Stomach (tissue), 9 donors: ENCODE measurements around the gene RNF213. TPM values are rescaled to one million over a fixed set of nuclear protein-coding genes. Genes with fewer than 3 reads are reported as not detected.

Experiments
- DNase-seq, 2 donors: peaks; one replicate each; pipeline versions ENCODE4 v3.0.0 to v3.0.0-alpha.2; 2013 to 2019
- H3K27ac ChIP-seq, 5 donors: fragments of 200-600 bp in 4 of 5; sonication (generic) in 4 of 5; one replicate each; pipeline ENCODE4 v1.5.1; 2013 to 2019; ENCODE audit warnings: mild to moderate bottlenecking in 1 of 5, moderate library complexity in 1 of 5
- H3K27me3 ChIP-seq, 3 donors: fragments of 200-600 bp; sonication (generic); one replicate each; pipeline ENCODE4 v1.5.1; 2017 to 2019; ENCODE audit warnings: mixed run types in 1 of 3
- H3K36me3 ChIP-seq, 4 donors: fragments of 200-600 bp; sonication (generic); 1 replicate in 3 of 4; 2 replicates in 1 of 4; pipeline ENCODE4 v1.5.1; 2016 to 2019
- H3K4me1 ChIP-seq, 4 donors: fragments of 200-600 bp; sonication (generic); one replicate each; pipeline ENCODE4 v1.5.1; 2016 to 2019
- H3K4me3 ChIP-seq, 4 donors: fragments of 200-600 bp; sonication (generic) in 3 of 4; one replicate each; pipeline ENCODE4 v1.5.1; 2016 to 2019; ENCODE audit warnings: mild to moderate bottlenecking in 1 of 4
- H3K9me3 ChIP-seq, 4 donors: fragments of 200-600 bp; sonication (generic); one replicate each; pipeline ENCODE4 v1.5.1; 2016 to 2019
- EP300 ChIP-seq: sonication (generic); formaldehyde crosslinking; IDR thresholded peaks from one replicate; pipeline ENCODE4 v1.6.1; 2017; ENCODE audit warnings: antibody characterized with exemption
- POLR2A ChIP-seq, 4 donors: fragments of 450-650 bp; IDR thresholded peaks; one replicate each; pipeline ENCODE4 v1.6.1; 2016; ENCODE audit warnings: antibody characterized with exemption in 4 of 4, control low read depth in 2 of 4, mild to moderate bottlenecking in 1 of 4, moderate library complexity in 1 of 4
- POLR2AphosphoS5 ChIP-seq, 3 donors: sonication (generic); formaldehyde crosslinking; IDR thresholded peaks; one replicate each; pipeline ENCODE4 v1.6.1; 2016; ENCODE audit warnings: antibody characterized with exemption in 3 of 3
- WGBS, 5 donors: extraction: QIAGEN DNeasy Blood & Tissue Kit in 3 of 5; methylation state at CpG; one replicate each; pipeline versions ENCODE4 v1.1.5 to v1.1.7; 2013 to 2018; 5-methylcytosine and 5-hydroxymethylcytosine counted together
- intact Hi-C: fragments of 100-400 bp; cut with DNase I; formaldehyde crosslinking; loops from one replicate; pipeline ENCODE4 v1.15.1; 2023; ENCODE audit warnings: low total_unique reads
- polyA plus RNA-seq, 3 donors: library from polyadenylated mRNA; stranded (reverse); fragments of 200-250 nt; gene quantifications; one replicate each; pipeline ENCODE4 v1.2.3, GENCODE V29; 2013
- total RNA-seq, 5 donors: library from RNA; depleted of rRNA; stranded (reverse); fragments of >200 nt; gene quantifications; one replicate each; pipeline versions ENCODE4 v1.1.0 to v1.2.3, GENCODE V29; 2014 to 2016
- TF ChIP-seq, protein P1 (sequence below), 7 experiments: fragments of 450-650 bp in 4 of 7; fragments of 200-600 bp in 3 of 7; sonication (generic) in 3 of 7; IDR thresholded peaks; one replicate each; pipeline ENCODE4 v1.5.1; 2016 to 2019; ENCODE audit warnings: antibody characterized with exemption in 7 of 7, control low read depth in 2 of 7, mild to moderate bottlenecking in 1 of 7
- donor health status: healthy with polysubstance abuse.
- donor health status: Bipolar disorder and iron deficiency.
- donor health status: healthy.

The RNF213 gene
- total and polyA plus RNA-seq, 8 donors: 12.3 to 358 (median 138) TPM

DNA sequence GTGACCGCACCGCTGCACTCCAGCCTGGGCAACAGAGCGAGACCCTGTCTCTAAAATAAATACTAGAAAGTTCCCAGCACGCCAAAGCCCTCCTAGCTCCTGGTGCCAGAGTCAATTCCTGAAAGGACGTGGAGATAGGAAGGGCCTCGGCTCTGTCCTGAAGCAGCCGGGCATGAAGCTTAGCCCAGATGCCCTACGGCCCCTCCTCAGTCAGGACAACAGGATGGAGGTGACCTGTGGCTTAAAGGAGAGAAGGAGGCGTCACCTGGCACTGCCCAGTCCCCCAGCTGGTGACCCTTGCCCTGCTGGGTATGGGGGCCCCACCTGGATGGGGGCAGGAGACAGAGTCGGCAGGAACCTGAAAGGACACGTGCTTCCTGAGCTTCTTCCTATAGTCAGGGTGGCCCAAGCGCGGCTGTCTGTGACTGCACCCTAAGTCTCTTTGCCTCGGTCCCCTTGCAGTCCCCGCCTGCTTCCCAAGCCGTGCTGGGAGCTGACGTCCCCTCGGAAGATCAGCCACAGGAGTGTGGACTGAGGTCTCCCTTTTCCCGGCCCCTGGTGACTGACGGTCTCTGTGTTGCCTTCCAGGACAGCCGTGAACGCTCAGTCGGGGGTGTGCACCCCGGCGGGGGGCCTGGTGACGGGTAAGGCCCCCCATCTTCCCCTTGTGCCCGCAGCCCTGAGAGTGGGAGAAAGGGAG, 14.9 kb upstream of the RNF213 start:
- Histone ChIP-seq H3K27me3 (no peaks in the 10 kb centered on the region), H3K36me3 (peaks cover 39 to 93% (median 84%) of the 10 kb centered on the region in 4 donors), H3K4me3 (no peak overlapping the region), H3K9me3 (no peaks in the 10 kb centered on the region), H3K27ac (no peak overlapping the region), H3K4me1 (no peaks in the 10 kb centered on the region)
- intact Hi-C loops: no loop called here
- no peak for DNase-seq
- TF ChIP-seq POLR2A (IDR thresholded peaks at IDR 0.05) (no peak), POLR2AphosphoS5 (IDR thresholded peaks at IDR 0.05) (no peak), EP300 (no peak)
- TF ChIP-seq, protein P1, sequence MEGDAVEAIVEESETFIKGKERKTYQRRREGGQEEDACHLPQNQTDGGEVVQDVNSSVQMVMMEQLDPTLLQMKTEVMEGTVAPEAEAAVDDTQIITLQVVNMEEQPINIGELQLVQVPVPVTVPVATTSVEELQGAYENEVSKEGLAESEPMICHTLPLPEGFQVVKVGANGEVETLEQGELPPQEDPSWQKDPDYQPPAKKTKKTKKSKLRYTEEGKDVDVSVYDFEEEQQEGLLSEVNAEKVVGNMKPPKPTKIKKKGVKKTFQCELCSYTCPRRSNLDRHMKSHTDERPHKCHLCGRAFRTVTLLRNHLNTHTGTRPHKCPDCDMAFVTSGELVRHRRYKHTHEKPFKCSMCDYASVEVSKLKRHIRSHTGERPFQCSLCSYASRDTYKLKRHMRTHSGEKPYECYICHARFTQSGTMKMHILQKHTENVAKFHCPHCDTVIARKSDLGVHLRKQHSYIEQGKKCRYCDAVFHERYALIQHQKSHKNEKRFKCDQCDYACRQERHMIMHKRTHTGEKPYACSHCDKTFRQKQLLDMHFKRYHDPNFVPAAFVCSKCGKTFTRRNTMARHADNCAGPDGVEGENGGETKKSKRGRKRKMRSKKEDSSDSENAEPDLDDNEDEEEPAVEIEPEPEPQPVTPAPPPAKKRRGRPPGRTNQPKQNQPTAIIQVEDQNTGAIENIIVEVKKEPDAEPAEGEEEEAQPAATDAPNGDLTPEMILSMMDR (IDR thresholded peaks at IDR 0.05): no peak
- WGBS, 5 donors: 91 to 94% (median 93%) methylated on average over 17 to 27 of the region's 27 CpGs

DNA sequence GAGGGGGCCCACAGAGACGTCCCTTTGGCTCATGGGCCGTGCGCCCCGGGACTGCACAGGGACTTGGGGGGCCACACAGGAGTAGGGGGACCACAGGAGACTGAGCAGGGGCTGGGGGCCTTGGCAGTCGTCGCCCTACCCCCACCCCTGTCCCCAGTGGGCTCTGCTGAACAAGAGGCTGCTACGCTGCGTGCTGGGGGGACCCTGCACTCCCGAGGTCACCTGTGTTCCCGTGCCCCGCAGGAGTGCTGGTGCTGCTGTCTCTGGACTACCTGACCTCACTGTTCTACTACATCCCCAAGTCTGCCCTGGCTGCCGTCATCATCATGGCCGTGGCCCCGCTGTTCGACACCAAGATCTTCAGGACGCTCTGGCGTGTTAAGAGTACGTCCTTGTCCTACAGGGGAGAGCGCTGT, 14.4 kb upstream of the RNF213 start:
- 87 to 97% (median 96%) methylated on average over 17 to 19 of the region's 19 CpGs for WGBS, 5 donors
- H3K27me3 ChIP-seq: no peaks in the 10 kb centered on the region
- H3K27ac ChIP-seq: no peak overlapping the region
- intact Hi-C loops: no loop called here
- DNase-seq: no peak
- H3K4me3 ChIP-seq: no peak overlapping the region
- TF ChIP-seq, protein P1 (IDR thresholded peaks at IDR 0.05): no peak
- TF ChIP-seq POLR2AphosphoS5 (IDR thresholded peaks at IDR 0.05): no peak
- no peak for TF ChIP-seq POLR2A (IDR thresholded peaks at IDR 0.05)
- no peak for TF ChIP-seq EP300
- peaks cover 37 to 93% (median 83%) of the 10 kb centered on the region in 4 donors for H3K36me3 ChIP-seq
- H3K9me3 ChIP-seq: no peaks in the 10 kb centered on the region
- H3K4me1 ChIP-seq: no peaks in the 10 kb centered on the region

DNA sequence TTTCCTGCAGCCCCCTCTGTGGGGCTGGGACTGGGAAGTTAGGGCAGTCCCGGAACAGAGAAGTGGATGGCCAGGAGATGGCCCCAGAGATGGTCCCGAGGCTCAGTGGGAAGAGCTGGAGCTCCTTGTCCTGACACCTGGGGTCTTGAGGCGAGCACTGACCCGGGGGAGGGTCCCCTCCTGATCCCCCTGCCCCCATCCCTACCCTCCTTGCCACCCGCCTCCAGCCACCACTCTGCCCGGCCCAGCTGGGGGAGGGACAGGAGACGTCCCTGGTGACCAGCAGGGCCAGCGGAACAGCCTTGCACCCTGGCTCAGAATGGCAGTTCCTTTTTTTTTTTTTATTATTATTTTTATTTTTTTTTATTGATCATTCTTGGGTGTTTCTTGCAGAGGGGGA, 13.9 kb upstream of the RNF213 start:
- Histone ChIP-seq H3K27me3 (no peaks in the 10 kb centered on the region), H3K27ac (no peak overlapping the region), H3K4me3 (no peak overlapping the region), H3K4me1 (no peaks in the 10 kb centered on the region), H3K9me3 (no peaks in the 10 kb centered on the region), H3K36me3 (peaks cover 32 to 93% (median 81%) of the 10 kb centered on the region in 4 donors)
- WGBS, 5 donors: 90 to 93% (median 92%) methylated on average over 6 to 8 of the region's 8 CpGs
- intact Hi-C loops: no loop called here
- DNase-seq: no peak
- no peak for TF ChIP-seq POLR2A (IDR thresholded peaks at IDR 0.05)
- no peak for TF ChIP-seq EP300
- TF ChIP-seq, protein P1 (IDR thresholded peaks at IDR 0.05): no peak
- TF ChIP-seq POLR2AphosphoS5 (IDR thresholded peaks at IDR 0.05): no peak

DNA sequence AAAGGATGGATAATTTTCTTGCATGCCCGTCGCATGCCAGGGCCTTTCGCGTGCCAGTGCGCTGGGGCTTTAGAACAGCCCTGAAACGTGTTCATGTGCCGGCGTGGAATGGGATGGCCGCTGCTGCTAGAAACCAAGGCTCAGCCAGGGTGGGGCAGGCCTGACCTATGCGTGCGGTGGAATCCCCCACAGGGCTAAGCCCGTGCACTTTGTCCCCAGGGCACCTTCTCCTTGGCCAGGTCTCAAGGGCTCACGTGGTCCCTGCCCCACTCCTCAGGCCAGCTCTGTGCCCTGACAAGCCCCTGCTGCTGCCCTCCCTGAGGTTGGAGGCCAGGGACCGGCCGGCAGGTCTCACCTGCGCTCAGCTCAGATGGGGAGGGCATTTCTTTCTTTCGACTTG, 13.1 kb upstream of the RNF213 start:
- intact Hi-C loops: no loop called here

More for the DNA sequence above, 13.1 kb upstream of the RNF213 start:
- Histone ChIP-seq H3K36me3 (peaks cover 24 to 93% (median 80%) of the 10 kb centered on the region in 4 donors), H3K27me3 (no peaks in the 10 kb centered on the region), H3K9me3 (no peaks in the 10 kb centered on the region), H3K27ac (no peak overlapping the region), H3K4me3 (no peak overlapping the region), H3K4me1 (no peaks in the 10 kb centered on the region)
- DNase-seq: no peak
- TF ChIP-seq, protein P1 (IDR thresholded peaks at IDR 0.05): no peak
- TF ChIP-seq POLR2AphosphoS5 (IDR thresholded peaks at IDR 0.05) (no peak), POLR2A (IDR thresholded peaks at IDR 0.05) (no peak), EP300 (no peak)
- WGBS, 5 donors: 88 to 96% (median 94%) methylated on average over 13 to 17 of the region's 17 CpGs
